ENCODE measurements around the gene CRKL.
"Not testable (repeated sequence)": the region's sequence is repeated elsewhere in the genome, so short reads cannot be mapped to it uniquely, and the experiment has no call there.

CRKL gene

DNA sequence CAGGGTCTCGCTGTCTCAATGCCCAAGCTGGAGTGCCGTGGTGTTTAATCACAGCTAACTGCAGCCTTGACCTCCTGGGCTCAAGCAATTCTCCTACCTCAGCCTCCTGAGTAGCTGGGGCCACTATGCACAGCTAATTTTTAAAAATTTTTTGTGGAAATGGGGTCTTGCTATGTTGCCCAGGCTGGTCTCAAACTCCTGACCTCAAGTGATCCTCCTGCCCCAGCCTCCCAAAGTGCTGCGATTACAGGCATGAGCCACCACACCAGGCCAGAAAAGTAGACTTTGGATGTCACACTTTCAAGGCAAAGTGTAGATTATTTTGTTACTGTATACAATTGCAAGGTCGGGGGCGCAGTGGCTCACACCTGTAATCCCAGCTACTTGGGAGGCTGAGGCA, 8.5 kb upstream of the CRKL start:
- ATAC-seq (replicated peaks); DNase-seq; H3K27me3 Mint-ChIP-seq; H3K36me3 Mint-ChIP-seq (ENCODE audit: insufficient read depth); H3K4me1 Mint-ChIP-seq (ENCODE audit: low read depth in 2 of 2); H3K9me3 Mint-ChIP-seq; H3K27ac Mint-ChIP-seq; H3K4me3 Mint-ChIP-seq: not testable (repeated sequence)

DNA sequence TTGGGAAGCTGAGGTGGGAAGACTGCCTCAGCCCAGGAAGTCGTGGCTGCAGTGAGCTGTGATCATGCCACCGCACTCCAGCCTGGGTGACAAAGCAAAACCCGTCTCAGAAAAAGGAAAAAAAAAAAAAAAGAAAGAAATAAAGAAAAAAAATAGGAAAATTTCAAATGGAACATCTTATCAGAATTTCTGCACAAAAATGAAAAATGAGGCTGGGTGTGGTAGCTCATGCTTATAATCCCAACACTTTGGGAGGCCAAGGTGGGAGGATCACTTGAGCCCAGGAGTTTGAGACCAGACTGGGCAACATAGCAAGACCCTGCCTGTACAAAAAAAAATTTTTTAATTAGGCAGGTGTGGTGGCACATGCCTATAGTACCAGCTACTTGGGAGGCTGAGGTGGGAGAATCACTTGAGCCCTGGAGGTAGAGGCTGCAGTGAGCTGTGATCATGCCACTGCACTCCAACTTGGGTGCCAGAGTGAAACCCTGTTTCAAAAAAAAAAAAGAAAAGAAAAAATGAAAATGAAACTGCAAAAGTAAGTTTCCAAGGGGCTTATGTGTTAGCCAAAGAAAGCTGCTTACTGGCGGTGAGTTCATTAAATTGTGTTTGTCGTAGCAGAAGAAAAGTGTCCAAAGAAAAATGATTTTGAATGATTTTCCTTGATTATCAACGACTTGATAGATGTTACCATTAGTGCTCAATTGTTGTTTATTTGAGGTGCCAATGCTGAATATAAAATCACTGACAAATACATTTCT, 7.5 kb upstream of the CRKL start:
- Mint-ChIP-seq H3K27me3 (no peaks in the 10 kb centered on the region), H3K27ac (no peak overlapping the region), H3K4me3 (no peak overlapping the region), H3K9me3 (no peaks in the 10 kb centered on the region), H3K4me1 (ENCODE audit: low read depth in 2 of 2) (no peaks in the 10 kb centered on the region), H3K36me3 (ENCODE audit: insufficient read depth) (peaks cover 4% of the 10 kb centered on the region)
- DNase-seq (no peak), ATAC-seq (replicated peaks) (no peak)

DNA sequence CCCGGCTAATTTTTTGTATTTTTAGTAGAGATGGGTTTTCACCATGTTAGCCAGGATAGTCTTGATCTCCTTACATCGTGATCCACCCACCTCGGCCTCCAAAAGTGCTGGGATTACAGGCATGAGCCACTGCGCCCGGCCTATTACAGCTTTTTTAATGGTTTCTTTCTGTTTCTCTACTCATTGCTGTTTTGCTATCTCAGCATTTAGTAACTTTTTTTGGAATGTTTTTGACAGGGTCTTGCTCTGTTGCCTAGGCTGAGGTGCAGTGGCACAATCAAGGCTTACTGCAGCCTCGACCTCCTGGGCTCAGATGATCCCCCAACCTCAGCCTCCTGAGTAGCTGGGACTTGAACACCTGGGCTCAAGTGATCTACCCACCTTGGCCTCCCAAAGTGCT, 4.7 kb upstream of the CRKL start:
- DNase-seq (no peak), ATAC-seq (replicated peaks) (no peak)
- H3K36me3 Mint-ChIP-seq (ENCODE audit: insufficient read depth), result peaks cover 7% of the 10 kb centered on the region
- H3K4me1 Mint-ChIP-seq (ENCODE audit: low read depth in 2 of 2), result peaks cover 9 to 10% of the 10 kb centered on the region in 2 donors
- no peak overlapping the region for H3K4me3 Mint-ChIP-seq
- H3K27me3 Mint-ChIP-seq, result no peaks in the 10 kb centered on the region
- H3K9me3 Mint-ChIP-seq, result no peaks in the 10 kb centered on the region
- H3K27ac Mint-ChIP-seq, result peak overlapping the region in 1 of 2 donors; percentile 46

DNA sequence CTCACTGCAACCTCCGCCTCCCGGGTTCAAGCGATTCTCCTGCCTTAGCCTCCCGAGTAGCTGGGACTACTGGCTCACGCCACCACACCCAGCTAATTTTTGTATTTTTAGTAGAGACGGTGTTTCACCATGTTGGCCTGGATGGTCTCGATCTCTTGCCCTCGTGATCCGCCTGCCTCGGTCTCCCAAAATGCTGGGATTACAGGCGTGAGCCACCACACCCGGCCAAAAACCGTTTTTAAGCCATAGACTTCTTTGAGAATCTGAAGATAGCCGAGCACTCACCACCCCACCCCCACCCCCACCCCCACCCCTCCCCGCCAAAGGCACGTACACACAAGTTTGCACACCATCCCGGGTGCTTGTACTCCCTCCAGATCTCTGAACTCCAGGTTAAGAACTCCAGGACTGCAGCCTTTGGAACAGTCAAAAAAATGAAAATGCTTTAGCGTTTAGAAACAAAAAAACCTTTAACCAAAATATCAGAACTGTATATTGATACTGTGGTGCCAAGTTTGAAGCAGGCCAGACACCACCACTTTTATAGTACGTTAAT, 1.5 kb downstream of the CRKL start:
- peak overlapping the region; percentile 95 to 96 for H3K27ac Mint-ChIP-seq
- peaks cover 34 to 54% of the 10 kb centered on the region in 2 donors for H3K4me1 Mint-ChIP-seq (ENCODE audit: low read depth in 2 of 2)
- no peak for ATAC-seq (replicated peaks)
- H3K9me3 Mint-ChIP-seq, result no peaks in the 10 kb centered on the region
- peak overlapping the region; percentile 77 to 96 for H3K4me3 Mint-ChIP-seq
- no peak for DNase-seq
- H3K36me3 Mint-ChIP-seq (ENCODE audit: insufficient read depth), result peaks cover 22% of the 10 kb centered on the region
- H3K27me3 Mint-ChIP-seq, result no peaks in the 10 kb centered on the region

DNA sequence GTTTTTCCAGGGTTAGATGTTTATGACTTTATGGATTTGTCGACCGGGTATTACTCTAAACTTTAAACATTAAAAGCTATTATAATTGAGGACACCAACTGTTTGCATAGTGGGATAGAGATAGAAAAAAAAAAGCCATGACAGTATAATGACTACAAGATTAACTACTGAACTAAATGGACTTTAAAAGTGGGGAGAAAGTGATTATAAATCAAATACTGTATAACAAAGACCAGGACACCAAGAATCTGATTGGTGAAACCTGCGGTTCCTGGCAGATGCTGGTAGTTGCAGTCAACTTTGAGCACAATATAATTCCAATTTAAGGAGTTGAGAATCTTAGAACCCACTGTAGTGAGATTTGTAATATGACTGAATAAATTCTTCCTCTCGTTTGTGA, 2.5 kb downstream of the CRKL start:
- Mint-ChIP-seq H3K27ac (peak overlapping the region; percentile 11 to 46), H3K27me3 (no peaks in the 10 kb centered on the region), H3K9me3 (no peaks in the 10 kb centered on the region), H3K4me1 (ENCODE audit: low read depth in 2 of 2) (peaks cover 39 to 62% of the 10 kb centered on the region in 2 donors), H3K4me3 (peak overlapping the region; percentile 77 to 96), H3K36me3 (ENCODE audit: insufficient read depth) (peaks cover 29% of the 10 kb centered on the region)
- DNase-seq (no peak), ATAC-seq (replicated peaks) (no peak)

DNA sequence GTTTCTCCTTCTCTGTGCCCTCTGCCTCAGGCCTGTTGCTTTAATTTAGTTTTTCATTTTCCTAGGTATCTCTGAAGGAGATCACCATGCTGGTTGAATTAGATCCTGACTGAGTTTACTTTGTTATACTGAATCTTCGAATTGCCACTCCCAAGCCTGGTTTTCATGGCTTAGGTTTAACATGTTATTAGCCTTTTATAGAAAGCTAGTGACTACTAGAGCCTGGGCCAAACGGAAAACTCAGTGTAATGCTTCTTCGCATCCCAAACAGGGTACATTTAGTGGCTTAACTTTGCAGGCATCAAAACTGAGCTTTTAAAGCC, 3.6 kb downstream of the CRKL start:
- H3K4me1 Mint-ChIP-seq (ENCODE audit: low read depth in 2 of 2), result peaks cover 45 to 71% of the 10 kb centered on the region in 2 donors
- H3K9me3 Mint-ChIP-seq, result no peaks in the 10 kb centered on the region
- DNase-seq (no peak), ATAC-seq (replicated peaks) (no peak)
- H3K4me3 Mint-ChIP-seq, result peak overlapping the region; percentile 77 to 96
- H3K36me3 Mint-ChIP-seq (ENCODE audit: insufficient read depth), result peaks cover 32% of the 10 kb centered on the region
- H3K27me3 Mint-ChIP-seq, result no peaks in the 10 kb centered on the region
- H3K27ac Mint-ChIP-seq, result peak overlapping the region; percentile 11 to 46

DNA sequence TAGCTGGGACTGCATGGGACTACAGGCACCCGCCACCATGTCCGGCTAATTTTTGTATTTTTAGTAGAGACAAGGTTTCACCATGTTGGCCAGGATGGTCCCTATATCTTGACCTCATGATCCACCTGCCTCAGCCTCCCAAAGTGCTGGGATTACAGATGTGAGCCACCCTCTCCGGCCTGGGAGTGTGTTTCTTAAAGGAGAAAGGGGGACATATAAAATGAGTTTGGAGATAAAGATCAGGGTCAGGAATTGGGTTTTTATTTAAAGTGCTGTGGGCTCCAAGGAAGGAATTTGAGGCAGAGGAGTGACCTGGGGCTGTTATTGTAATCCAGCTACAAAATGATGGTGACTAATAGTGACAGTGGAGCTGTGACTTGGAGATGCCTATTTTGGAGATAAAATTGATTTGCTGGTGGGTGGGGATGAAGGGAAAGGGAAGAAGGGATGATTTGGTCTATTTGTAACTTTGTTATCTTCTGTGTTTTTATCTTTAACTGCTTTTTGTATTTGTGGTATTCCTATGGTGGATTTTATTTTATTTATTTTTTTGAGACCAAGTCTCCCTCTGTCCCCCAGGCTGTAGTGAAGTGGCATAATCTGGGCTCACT, 5.0 kb downstream of the CRKL start:
- H3K27ac Mint-ChIP-seq, result peak overlapping the region; percentile 15 to 82

DNA sequence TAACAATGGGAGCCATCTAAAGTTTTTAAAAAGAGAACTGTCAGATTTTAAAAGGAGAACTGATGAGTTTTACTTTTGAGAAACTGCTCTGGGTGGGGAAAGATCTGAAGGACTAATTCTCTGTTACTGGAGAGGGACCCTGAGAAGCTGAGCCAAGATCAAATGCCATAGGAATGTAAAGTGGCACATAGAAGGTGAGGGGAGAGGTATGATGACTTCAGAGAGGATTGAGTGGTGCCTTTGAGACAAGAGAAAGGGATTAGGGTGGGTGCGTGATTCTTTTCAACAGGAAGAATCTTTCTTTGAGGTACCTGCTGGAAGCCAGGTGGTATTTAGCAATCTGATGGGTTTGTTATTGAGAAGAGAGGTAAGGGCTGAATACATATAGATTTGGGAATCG, 9.0 kb downstream of the CRKL start:
- Mint-ChIP-seq H3K36me3 (ENCODE audit: insufficient read depth) (peaks cover 32% of the 10 kb centered on the region), H3K9me3 (no peaks in the 10 kb centered on the region), H3K27ac (peak overlapping the region in 1 of 2 donors; percentile 80), H3K4me3 (peak overlapping the region in 1 of 2 donors; percentile 56), H3K4me1 (ENCODE audit: low read depth in 2 of 2) (peaks cover 45 to 63% of the 10 kb centered on the region in 2 donors), H3K27me3 (no peaks in the 10 kb centered on the region)
- ATAC-seq (replicated peaks) (no peak), DNase-seq (no peak)

More for the DNA sequence above, 5.0 kb downstream of the CRKL start:
- ATAC-seq (replicated peaks) (no peak), DNase-seq (no peak)
- peaks cover 28% of the 10 kb centered on the region for H3K36me3 Mint-ChIP-seq (ENCODE audit: insufficient read depth)
- peak overlapping the region; percentile 77 to 96 for H3K4me3 Mint-ChIP-seq
- no peaks in the 10 kb centered on the region for H3K9me3 Mint-ChIP-seq
- no peaks in the 10 kb centered on the region for H3K27me3 Mint-ChIP-seq
- peaks cover 43 to 71% of the 10 kb centered on the region in 2 donors for H3K4me1 Mint-ChIP-seq (ENCODE audit: low read depth in 2 of 2)

DNA sequence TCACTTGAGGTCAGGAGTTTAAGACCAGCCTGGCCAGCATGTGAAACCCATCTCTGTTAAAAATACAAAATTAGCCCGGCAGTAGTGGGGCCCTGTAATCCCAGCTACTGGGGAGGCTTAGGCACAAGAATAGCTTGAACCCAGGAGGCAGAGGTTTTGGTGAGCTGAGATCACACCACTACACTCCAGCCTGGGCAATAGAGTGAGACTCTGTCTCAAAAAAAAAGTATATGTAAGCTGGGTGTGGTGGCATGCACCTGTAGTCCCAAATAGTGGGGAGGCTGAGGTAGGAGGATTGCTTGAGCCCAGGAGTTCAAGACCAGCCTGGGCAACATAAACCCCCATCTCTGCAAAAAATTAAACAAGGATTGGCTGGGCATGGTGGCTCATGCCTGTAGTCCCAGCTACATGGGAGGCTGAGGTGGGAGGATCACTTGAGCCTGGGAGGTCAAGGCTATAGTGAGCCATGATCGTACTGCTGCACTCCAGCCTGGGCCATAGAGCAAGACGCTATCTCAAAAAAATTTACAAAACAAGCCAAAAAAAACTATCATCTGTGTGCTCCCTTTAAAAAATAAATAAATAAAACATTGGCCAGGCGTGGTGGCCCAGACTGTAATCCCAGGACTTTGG, 10.8 kb downstream of the CRKL start:
- Mint-ChIP-seq H3K9me3 (no peaks in the 10 kb centered on the region), H3K36me3 (ENCODE audit: insufficient read depth) (peaks cover 25% of the 10 kb centered on the region), H3K27me3 (no peaks in the 10 kb centered on the region), H3K4me1 (ENCODE audit: low read depth in 2 of 2) (peaks cover 45 to 64% of the 10 kb centered on the region in 2 donors), H3K27ac (peak overlapping the region; percentile 18 to 22), H3K4me3 (peak overlapping the region in 1 of 2 donors; percentile 49)
- ATAC-seq (replicated peaks) (no peak), DNase-seq (no peak)

DNA sequence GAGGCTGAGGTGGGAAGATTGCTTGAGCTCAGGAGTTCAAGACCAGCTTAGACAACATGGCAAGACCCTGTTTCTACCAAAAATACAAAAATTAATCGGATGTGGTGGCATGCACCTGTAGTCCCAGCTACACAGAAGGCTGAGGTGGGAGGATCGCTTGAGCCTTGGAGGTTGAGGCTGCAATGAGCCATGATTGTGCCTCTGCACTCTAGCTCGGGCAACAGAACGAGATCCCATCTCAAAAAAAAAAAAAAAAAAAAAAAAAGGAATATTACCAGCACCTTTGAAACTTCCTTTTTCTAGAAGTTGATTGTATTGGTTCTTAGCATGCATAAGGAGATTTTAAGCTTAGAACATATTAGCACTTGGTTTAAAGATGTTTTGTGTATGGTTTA, 11.4 kb downstream of the CRKL start:
- H3K36me3 Mint-ChIP-seq (ENCODE audit: insufficient read depth), result peaks cover 29% of the 10 kb centered on the region
- peaks cover 45 to 65% of the 10 kb centered on the region in 2 donors for H3K4me1 Mint-ChIP-seq (ENCODE audit: low read depth in 2 of 2)
- H3K27me3 Mint-ChIP-seq, result no peaks in the 10 kb centered on the region
- H3K4me3 Mint-ChIP-seq, result peak overlapping the region in 1 of 2 donors; percentile 49
- H3K27ac Mint-ChIP-seq, result peak overlapping the region; percentile 18 to 22
- ATAC-seq (replicated peaks) (no peak), DNase-seq (no peak)
- H3K9me3 Mint-ChIP-seq, result no peaks in the 10 kb centered on the region

DNA sequence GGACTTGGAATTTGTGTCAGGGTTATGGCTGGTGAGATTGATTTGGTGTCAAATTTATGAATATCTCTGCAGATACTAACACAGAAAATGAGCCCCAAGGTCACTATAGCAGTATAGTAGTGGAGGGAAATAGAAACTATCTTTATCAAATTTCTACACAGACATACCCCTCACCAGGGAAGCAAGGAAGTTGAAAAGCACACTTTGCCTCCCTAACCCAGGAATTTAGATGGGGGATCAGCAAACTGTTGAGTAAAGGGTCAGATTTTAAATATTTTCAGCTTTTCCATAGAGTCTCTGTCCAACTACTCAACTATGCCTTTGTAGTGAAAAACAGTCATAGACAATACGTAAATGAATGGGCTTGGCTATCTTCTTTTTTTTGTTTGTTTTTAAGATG, 12.8 kb downstream of the CRKL start:
- Mint-ChIP-seq H3K4me1 (ENCODE audit: low read depth in 2 of 2) (peaks cover 46 to 67% of the 10 kb centered on the region in 2 donors), H3K9me3 (no peaks in the 10 kb centered on the region), H3K4me3 (peak overlapping the region in 1 of 2 donors; percentile 37)

DNA sequence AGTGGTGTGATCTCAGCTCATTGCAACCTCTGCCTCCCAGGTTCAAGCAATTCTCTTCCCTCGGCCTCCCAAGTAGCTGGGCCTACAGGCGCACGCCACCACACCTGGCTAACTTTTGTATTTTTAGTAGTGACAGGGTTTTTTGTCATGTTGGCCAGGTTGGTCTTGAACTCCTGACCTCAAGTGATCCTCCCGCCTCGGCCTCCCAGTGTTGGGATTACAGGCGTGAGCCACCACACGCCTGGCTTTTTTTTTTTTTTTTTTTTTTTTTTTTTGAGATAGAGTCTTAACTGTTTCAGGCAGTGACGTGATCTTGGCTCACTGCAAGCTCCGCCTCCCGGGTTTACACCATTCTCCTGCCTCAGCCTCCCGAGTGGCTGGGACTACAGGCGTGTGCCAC, 13.2 kb downstream of the CRKL start:
- Mint-ChIP-seq H3K4me1 (ENCODE audit: low read depth in 2 of 2) (peaks cover 46 to 69% of the 10 kb centered on the region in 2 donors), H3K36me3 (ENCODE audit: insufficient read depth) (peaks cover 36% of the 10 kb centered on the region), H3K4me3 (peak overlapping the region; percentile 40 to 43), H3K27ac (peak overlapping the region; percentile 10 to 50)
- not testable (repeated sequence) for ATAC-seq (replicated peaks); H3K27me3 Mint-ChIP-seq; H3K9me3 Mint-ChIP-seq; DNase-seq

More for the DNA sequence above, 12.8 kb downstream of the CRKL start:
- DNase-seq (no peak), ATAC-seq (replicated peaks) (no peak)
- Mint-ChIP-seq H3K27ac (peak overlapping the region in 1 of 2 donors; percentile 10), H3K36me3 (ENCODE audit: insufficient read depth) (peaks cover 32% of the 10 kb centered on the region), H3K27me3 (no peaks in the 10 kb centered on the region)

DNA sequence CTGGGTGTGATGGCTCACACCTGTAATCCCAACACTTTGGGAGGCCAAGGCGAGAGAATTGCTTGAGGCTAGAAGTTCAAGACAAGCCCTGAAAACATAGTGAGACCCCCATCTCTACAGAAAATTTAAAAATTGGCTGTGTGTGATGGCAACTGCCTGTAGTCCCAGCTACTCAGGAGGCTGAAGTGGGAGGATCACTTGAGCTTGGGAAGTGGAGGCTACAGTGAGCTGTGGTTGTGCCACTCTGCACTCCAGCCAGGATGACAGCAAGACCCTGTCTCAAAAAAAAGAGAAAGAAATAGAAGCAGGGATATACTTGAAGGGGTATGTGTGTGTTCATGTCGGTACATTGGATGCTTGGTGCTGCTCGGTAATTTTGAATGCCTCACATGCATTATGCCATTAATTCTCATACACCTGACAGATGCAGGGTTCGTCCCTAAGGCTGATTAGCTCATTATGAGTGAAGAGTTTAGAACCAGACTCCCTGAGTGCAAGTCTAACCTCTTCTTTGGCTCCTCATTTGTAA, 14.0 kb downstream of the CRKL start:
- Mint-ChIP-seq H3K36me3 (ENCODE audit: insufficient read depth) (peaks cover 43% of the 10 kb centered on the region), H3K27ac (peak overlapping the region; percentile 35 to 50), H3K27me3 (no peaks in the 10 kb centered on the region), H3K4me1 (ENCODE audit: low read depth in 2 of 2) (peaks cover 40 to 67% of the 10 kb centered on the region in 2 donors), H3K9me3 (no peaks in the 10 kb centered on the region), H3K4me3 (peak overlapping the region in 1 of 2 donors; percentile 22)
- no peak for ATAC-seq (replicated peaks)
- no peak for DNase-seq
